CD8-positive, alpha-beta memory T cell (primary cell): ENCODE data around the gene PIK3R3. TPM values are rescaled to one million over a fixed set of nuclear protein-coding genes. Genes with fewer than 3 reads are reported as not detected.
"Not testable (repeated sequence)": the region's sequence is repeated elsewhere in the genome, so short reads cannot be mapped to it uniquely, and the experiment has no call there.

ENCODE experiments used
- CTCF ChIA-PET: fragments of 350-600 bp; sonication (Branson Sonifier 250); formaldehyde crosslinking; loops from one replicate; lab custom pipeline; 2021; ENCODE audit warnings: antibody characterized with exemption; lab: Charles Lee
- POLR2A ChIA-PET: fragments of 350-600 bp; sonication (Branson Sonifier 250); formaldehyde crosslinking; loops from one replicate; lab custom pipeline; 2021; ENCODE audit warnings: antibody characterized with exemption; lab: Charles Lee
- DNase-seq, 5 donors: peaks; one replicate each; pipeline versions ENCODE4 v3.0.0 to v3.0.0-alpha.2; 2020 to 2022; ENCODE audit warnings: mixed read lengths in 1 of 5
- H3K27ac ChIP-seq: one replicate; pipeline ENCODE4 v1.7.0; 2013; ENCODE audit warnings: low read depth, mild to moderate bottlenecking, low read length, moderate library complexity
- H3K27me3 ChIP-seq: 2 replicates; pipeline ENCODE4 v1.7.0; 2013; ENCODE audit warnings: low read length, mild to moderate bottlenecking; ENCODE audit not compliant: insufficient read depth, poor library complexity, severe bottlenecking
- H3K36me3 ChIP-seq: 2 replicates; pipeline ENCODE4 v1.7.0; 2013; ENCODE audit warnings: mild to moderate bottlenecking, low read length, moderate library complexity; ENCODE audit not compliant: insufficient read depth
- H3K4me1 ChIP-seq: 2 replicates; pipeline ENCODE4 v1.7.0; 2013; ENCODE audit warnings: mild to moderate bottlenecking, low read length, moderate library complexity; ENCODE audit not compliant: insufficient read depth
- H3K4me3 ChIP-seq: 2 replicates; pipeline ENCODE4 v1.7.0; 2013; ENCODE audit warnings: mild to moderate bottlenecking, low read length
- H3K9me3 ChIP-seq: 2 replicates; pipeline ENCODE4 v1.7.0; 2013; ENCODE audit warnings: mild to moderate bottlenecking, low read length
- H3K27ac Mint-ChIP-seq, 8 donors: one replicate each; pipeline ENCODE4 v1.8.0; 2020 to 2021; ENCODE audit warnings: mixed read lengths in 8 of 8, mild to moderate bottlenecking in 6 of 8, inconsistent platforms in 3 of 8, moderate library complexity in 3 of 8
- H3K27me3 Mint-ChIP-seq, 2 donors: one replicate each; pipeline ENCODE4 v1.8.0; 2020 to 2021; ENCODE audit warnings: mixed read lengths in 2 of 2, mild to moderate bottlenecking in 1 of 2, moderate library complexity in 1 of 2
- H3K36me3 Mint-ChIP-seq, 3 donors: one replicate each; pipeline ENCODE4 v1.8.0; 2020 to 2021; ENCODE audit warnings: mixed read lengths in 3 of 3, inconsistent platforms in 1 of 3, mild to moderate bottlenecking in 1 of 3
- H3K4me1 Mint-ChIP-seq, 3 donors: one replicate each; pipeline ENCODE4 v1.8.0; 2020 to 2021; ENCODE audit warnings: mixed read lengths in 3 of 3, inconsistent platforms in 1 of 3, mild to moderate bottlenecking in 1 of 3
- H3K4me3 Mint-ChIP-seq, 7 donors: one replicate each; pipeline ENCODE4 v1.8.0; 2020 to 2021; ENCODE audit warnings: mixed read lengths in 7 of 7, mild to moderate bottlenecking in 6 of 7, moderate library complexity in 4 of 7, inconsistent platforms in 2 of 7
- H3K9me3 Mint-ChIP-seq, 5 donors: one replicate each; pipeline ENCODE4 v1.8.0; 2020 to 2022; ENCODE audit warnings: mixed read lengths in 5 of 5, mild to moderate bottlenecking in 3 of 5, moderate library complexity in 2 of 5, inconsistent platforms in 1 of 5
- polyA plus RNA-seq: library from polyadenylated mRNA; unstranded; fragments of 300-500 nt; fragmentation: Illumina TruSeq; gene quantifications from one replicate; pipeline ENCODE4 v1.2.3, GENCODE V29; 2021
- total RNA-seq, 2 experiments: library from RNA; stranded (reverse); gene quantifications; one replicate each; pipeline ENCODE4 v1.2.3, GENCODE V29; 2021

The PIK3R3 gene
- total and polyA plus RNA-seq, 3 experiments from 2014 or later, result 3.3 to 4.7 (median 4.3) TPM

DNA sequence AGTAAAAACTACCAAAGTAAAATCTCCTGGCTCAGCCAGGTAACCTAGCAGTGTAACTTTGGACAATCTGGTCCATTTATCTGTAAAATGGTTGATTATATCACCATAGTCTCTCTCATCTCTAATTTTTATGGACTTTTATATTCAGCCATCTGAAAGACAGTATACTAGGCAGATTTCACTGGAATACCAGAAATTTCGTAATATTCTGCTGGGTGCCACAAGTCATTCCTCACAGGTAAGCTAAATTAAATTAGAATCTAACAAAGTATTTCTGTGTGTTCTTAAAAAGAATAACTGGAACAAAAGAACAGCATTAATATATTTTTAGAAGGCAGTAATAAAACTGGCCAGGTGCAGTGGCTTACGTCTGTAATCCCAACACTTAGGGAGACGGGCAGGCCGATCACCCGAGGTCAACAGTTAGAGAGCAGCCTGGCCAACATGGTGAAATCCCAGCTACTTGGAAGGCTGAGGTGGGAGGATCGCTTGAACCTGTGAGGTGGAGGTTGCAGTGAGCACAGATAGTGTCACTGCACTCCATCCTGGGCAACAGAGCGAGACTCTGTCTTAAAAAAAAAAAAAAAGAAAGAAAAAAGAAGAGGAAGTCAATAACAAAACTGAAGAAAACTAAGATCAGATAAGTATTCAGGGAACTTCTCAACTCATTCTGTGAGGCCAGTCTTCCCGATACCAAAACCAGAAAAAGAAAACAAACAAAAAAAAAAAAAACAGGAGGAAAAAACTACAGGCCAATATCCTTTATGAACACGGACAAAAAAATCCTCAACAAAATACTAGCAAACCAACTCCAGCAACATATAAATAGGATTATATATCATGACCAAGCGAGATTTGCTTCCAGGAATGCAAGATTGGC lies 35.9 kb downstream of the PIK3R3 start:
- Mint-ChIP-seq H3K36me3 (peaks cover 0 to 11% (median 2%) of the 10 kb centered on the region in 3 donors), H3K9me3 (peaks cover 0 to 8% (median 3%) of the 10 kb centered on the region in 5 donors), H3K27me3 (peaks cover 2 to 4% of the 10 kb centered on the region in 2 donors), H3K4me3 (no peak overlapping the region), H3K27ac (no peak overlapping the region), H3K4me1 (peaks cover 0 to 5% (median 0%) of the 10 kb centered on the region in 3 donors)
- no peak for DNase-seq
- Histone ChIP-seq H3K4me3 (no peak overlapping the region), H3K36me3 (no peaks in the 10 kb centered on the region), H3K4me1 (no peaks in the 10 kb centered on the region), H3K9me3 (no peaks in the 10 kb centered on the region), H3K27ac (peak overlapping the region; percentile 28), H3K27me3 (no peaks in the 10 kb centered on the region)
- POLR2A ChIA-PET, result no interaction called here
- CTCF ChIA-PET, result no interaction called here

DNA sequence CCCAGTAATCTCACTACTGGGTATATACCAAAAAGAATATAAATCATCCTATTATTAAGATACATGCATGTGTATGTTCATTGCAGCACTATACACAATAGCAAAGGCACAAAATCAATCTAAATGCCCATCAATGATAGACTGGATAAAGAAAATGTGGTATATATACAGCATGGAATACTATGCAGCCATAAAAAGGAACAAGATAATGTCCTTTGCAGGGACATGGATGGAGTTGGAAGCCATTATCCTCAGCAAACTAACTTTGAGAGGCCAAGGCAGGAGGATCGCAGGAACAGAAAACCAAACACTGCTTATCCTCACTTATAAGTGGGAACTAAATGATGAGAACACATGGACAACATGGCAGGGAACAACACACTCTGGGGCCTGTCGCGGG lies 37.3 kb downstream of the PIK3R3 start:
- H3K4me1 Mint-ChIP-seq, POLR2A ChIA-PET, H3K4me3 ChIP-seq, H3K27me3 Mint-ChIP-seq, H3K9me3 Mint-ChIP-seq, H3K27me3 ChIP-seq, H3K36me3 ChIP-seq, H3K27ac Mint-ChIP-seq, H3K27ac ChIP-seq, CTCF ChIA-PET, H3K36me3 Mint-ChIP-seq, DNase-seq, H3K4me3 Mint-ChIP-seq, H3K9me3 ChIP-seq, H3K4me1 ChIP-seq: not testable (repeated sequence)

DNA sequence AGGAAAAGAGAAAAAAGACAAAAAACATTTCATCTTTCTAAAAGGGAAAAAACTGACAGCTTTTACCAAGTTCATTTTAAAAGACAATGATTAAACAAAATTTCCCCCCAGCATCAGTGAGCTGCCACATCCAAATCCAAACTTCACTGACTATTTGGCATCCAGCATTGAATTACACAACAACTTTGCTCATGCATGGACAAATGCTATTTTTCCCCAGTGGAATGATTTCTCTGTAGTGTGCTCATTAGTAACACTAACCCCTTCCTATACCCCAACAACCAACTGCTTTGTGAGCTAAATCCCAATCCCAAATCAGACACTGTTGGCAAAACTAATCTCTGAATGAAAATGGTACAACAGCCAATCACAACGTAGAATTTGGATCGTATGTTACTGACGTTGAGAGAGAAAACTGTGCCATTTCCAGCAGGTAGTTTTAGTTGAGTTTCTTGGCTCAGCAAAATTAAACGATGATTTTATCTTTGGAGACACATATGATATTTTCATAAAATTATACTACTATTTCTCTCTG lies 37.9 kb downstream of the PIK3R3 start:
- no peak overlapping the region for H3K27ac Mint-ChIP-seq
- peaks cover 0 to 8% (median 2%) of the 10 kb centered on the region in 3 donors for H3K36me3 Mint-ChIP-seq
- DNase-seq, result no peak
- H3K27me3 Mint-ChIP-seq, result peaks cover 2 to 4% of the 10 kb centered on the region in 2 donors
- peaks cover 0 to 5% (median 0%) of the 10 kb centered on the region in 3 donors for H3K4me1 Mint-ChIP-seq
- Histone ChIP-seq H3K27me3 (no peaks in the 10 kb centered on the region), H3K27ac (no peak overlapping the region), H3K36me3 (no peaks in the 10 kb centered on the region), H3K9me3 (no peaks in the 10 kb centered on the region), H3K4me3 (no peak overlapping the region), H3K4me1 (no peaks in the 10 kb centered on the region)
- CTCF ChIA-PET, result no interaction called here
- peaks cover 0 to 7% (median 3%) of the 10 kb centered on the region in 5 donors for H3K9me3 Mint-ChIP-seq
- no peak overlapping the region for H3K4me3 Mint-ChIP-seq
- POLR2A ChIA-PET, result no interaction called here

DNA sequence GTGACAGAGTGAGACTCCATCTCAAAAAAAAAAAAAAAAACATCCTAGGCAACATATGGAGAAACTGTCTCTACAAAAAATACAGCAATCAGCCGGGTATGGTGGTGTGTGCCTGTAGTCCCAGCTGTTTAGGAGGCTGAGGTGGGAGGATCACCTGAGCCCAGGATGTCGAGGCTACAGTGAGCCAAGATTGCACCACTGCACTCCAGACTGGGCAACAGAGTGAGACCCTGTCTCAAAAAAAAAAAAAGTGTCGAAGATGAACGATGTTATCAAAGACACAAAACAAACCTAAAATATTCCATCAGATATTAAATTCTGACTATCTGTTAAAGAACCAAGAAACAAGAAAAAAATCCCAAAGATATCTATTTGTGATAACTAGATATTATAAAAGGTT lies 38.6 kb downstream of the PIK3R3 start:
- H3K36me3 Mint-ChIP-seq, H3K36me3 ChIP-seq, H3K9me3 ChIP-seq, H3K27ac ChIP-seq, H3K27me3 Mint-ChIP-seq, H3K4me1 ChIP-seq, H3K4me3 Mint-ChIP-seq, H3K27me3 ChIP-seq, H3K9me3 Mint-ChIP-seq, DNase-seq, H3K4me1 Mint-ChIP-seq, H3K4me3 ChIP-seq, POLR2A ChIA-PET, H3K27ac Mint-ChIP-seq, CTCF ChIA-PET: not testable (repeated sequence)

DNA sequence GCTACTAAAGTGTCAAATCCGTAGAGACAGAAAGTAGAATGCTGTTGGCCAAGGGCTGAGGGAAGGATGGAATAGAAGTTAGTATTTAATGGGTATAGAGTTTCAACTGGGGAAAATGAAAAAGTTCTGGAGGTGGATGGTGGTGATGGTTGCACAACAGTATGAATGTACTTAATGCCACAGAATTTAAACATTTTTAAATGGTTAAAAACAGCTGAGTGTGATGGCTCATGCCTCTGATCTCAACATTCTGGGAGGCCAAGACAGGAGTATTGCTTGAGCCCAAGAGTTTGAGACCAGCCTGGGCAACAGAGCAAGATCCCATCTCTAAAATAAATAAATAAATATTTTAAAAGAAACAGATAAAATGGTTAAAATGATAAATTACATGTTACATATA lies 44.5 kb downstream of the PIK3R3 start:
- no peaks in the 10 kb centered on the region for H3K9me3 ChIP-seq
- Mint-ChIP-seq H3K9me3 (no peaks in the 10 kb centered on the region), H3K36me3 (peaks cover 0 to 14% (median 2%) of the 10 kb centered on the region in 3 donors), H3K27me3 (peaks cover 1 to 4% of the 10 kb centered on the region in 2 donors), H3K27ac (no peak overlapping the region), H3K4me3 (no peak overlapping the region), H3K4me1 (no peaks in the 10 kb centered on the region)
- no peaks in the 10 kb centered on the region for H3K27me3 ChIP-seq
- no peaks in the 10 kb centered on the region for H3K4me1 ChIP-seq
- no peak overlapping the region for H3K27ac ChIP-seq
- H3K36me3 ChIP-seq, result no peaks in the 10 kb centered on the region
- DNase-seq, result no peak
- ChIA-PET CTCF (no interaction called here), POLR2A (interaction anchor here (0.6 kb wide), 1 partner anchor 28 kb away, joined by 3 read pairs; no protein-coding TSS in a partner anchor)
- no peak overlapping the region for H3K4me3 ChIP-seq

DNA sequence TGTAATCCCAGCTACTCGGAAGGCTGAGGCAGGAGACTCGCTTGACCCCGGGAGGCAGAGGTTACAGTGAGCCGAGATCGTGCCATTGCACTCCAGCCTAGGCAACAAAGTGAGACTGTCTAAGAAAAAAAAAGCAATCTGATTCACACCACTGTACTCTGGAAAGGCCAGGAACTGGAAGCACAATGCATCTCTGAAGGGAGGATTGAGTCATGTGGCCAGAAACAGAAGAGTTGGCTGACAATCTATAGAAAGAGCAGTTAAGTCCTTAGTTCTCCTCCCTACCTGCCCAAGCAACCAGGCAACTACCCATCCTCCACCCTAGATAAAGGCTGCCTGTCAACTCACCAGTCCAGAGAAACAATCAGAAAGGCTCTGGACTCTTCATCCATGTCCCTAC lies 45.9 kb downstream of the PIK3R3 start:
- Mint-ChIP-seq H3K4me3 (no peak overlapping the region), H3K36me3 (peaks cover 0 to 14% (median 2%) of the 10 kb centered on the region in 3 donors), H3K27me3 (peaks cover 1 to 4% of the 10 kb centered on the region in 2 donors), H3K9me3 (no peaks in the 10 kb centered on the region), H3K27ac (no peak overlapping the region), H3K4me1 (no peaks in the 10 kb centered on the region)
- no peak overlapping the region for H3K27ac ChIP-seq
- ChIA-PET POLR2A (no interaction called here), CTCF (no interaction called here)
- H3K9me3 ChIP-seq, result no peaks in the 10 kb centered on the region
- no peaks in the 10 kb centered on the region for H3K36me3 ChIP-seq
- H3K4me1 ChIP-seq, result no peaks in the 10 kb centered on the region
- no peaks in the 10 kb centered on the region for H3K27me3 ChIP-seq
- no peak for DNase-seq
- no peak overlapping the region for H3K4me3 ChIP-seq

DNA sequence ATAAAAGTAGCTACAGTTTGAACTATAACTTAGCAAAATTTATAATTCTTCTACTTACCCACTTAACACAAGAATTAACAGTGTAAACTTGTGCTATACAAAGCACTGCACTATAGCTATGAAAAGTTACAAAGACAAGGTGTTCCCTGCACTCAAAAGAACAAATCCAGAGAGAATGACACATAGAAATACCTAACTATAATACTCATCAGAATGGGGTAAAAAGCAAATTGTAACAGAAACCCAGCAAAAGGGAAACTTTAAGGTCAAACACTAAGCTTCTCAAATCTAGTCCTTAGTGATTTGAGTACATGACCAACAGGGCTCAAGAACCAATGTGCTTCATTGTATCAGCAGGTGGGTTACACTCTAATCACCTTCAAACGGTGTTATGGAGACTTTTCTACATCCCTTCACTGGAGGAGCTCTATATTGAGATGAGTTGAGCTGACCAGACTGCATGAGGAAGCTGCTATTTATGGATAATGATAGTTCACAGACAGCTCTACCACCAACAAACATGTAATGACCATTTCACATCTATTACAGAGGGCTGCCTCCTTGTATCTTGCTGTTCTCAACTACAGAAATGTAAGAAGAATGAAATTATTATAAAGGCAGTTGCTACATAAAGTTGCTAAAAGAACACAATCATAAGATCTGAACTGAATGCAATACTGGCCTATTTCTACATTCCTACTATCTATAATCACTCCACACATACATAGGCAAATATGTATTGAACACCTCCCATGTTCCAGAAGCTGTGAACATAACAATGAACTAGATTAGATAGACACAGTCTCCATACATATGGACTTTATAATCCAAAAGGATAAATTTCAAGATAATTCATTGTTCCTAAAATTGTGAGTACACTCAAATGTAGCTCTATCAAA lies 47.6 kb downstream of the PIK3R3 start:
- H3K4me1 Mint-ChIP-seq, result no peaks in the 10 kb centered on the region
- Histone ChIP-seq H3K4me1 (no peaks in the 10 kb centered on the region), H3K36me3 (no peaks in the 10 kb centered on the region), H3K9me3 (no peaks in the 10 kb centered on the region), H3K4me3 (no peak overlapping the region), H3K27me3 (no peaks in the 10 kb centered on the region), H3K27ac (no peak overlapping the region)
- ChIA-PET POLR2A (no interaction called here), CTCF (no interaction called here)
- H3K27me3 Mint-ChIP-seq, result peaks cover 1 to 4% of the 10 kb centered on the region in 2 donors
- no peak overlapping the region for H3K4me3 Mint-ChIP-seq
- no peak overlapping the region for H3K27ac Mint-ChIP-seq
- DNase-seq, result no peak
- no peaks in the 10 kb centered on the region for H3K9me3 Mint-ChIP-seq
- peaks cover 0 to 14% (median 2%) of the 10 kb centered on the region in 3 donors for H3K36me3 Mint-ChIP-seq

DNA sequence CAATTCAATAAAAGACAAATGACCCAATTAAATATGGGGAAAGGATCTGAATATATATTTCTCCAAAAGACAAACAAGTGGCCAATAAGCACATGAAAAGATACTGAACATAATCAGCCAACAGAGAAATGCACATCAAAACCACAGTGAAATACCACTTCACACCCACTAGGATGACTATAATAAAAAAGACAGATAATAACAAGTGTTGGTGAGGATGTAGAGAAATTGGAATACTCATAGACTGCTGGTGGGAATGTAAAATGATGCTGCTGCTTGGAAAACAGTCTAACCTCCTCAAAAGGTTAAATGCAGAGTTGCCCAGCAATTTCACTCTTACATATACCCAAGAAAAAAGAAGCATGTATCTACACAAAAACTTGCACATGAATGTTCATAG lies 48.9 kb downstream of the PIK3R3 start:
- Histone ChIP-seq H3K9me3 (no peaks in the 10 kb centered on the region), H3K4me3 (no peak overlapping the region), H3K36me3 (no peaks in the 10 kb centered on the region), H3K27ac (no peak overlapping the region), H3K4me1 (no peaks in the 10 kb centered on the region), H3K27me3 (no peaks in the 10 kb centered on the region)
- H3K9me3 Mint-ChIP-seq, result no peaks in the 10 kb centered on the region
- H3K4me1 Mint-ChIP-seq, result no peaks in the 10 kb centered on the region
- peaks cover 0 to 14% (median 0%) of the 10 kb centered on the region in 3 donors for H3K36me3 Mint-ChIP-seq
- no peak overlapping the region for H3K27ac Mint-ChIP-seq
- no peak for DNase-seq
- CTCF ChIA-PET, result no interaction called here
- no peak overlapping the region for H3K4me3 Mint-ChIP-seq
- H3K27me3 Mint-ChIP-seq, result peaks cover 1 to 4% of the 10 kb centered on the region in 2 donors
- POLR2A ChIA-PET, result no interaction called here
